Gastrocnemius medialis (tissue), 4 donors: ENCODE measurements around the gene EIF4E2. TPM values are rescaled to one million over a fixed set of nuclear protein-coding genes. Genes with fewer than 3 reads are reported as not detected.
"Not testable (repeated sequence)": the region's sequence is repeated elsewhere in the genome, so short reads cannot be mapped to it uniquely, and the experiment has no call there.

ENCODE experiments used
- ATAC-seq, 2 donors: fragments of 150-250 bp; one replicate each; pipeline ENCODE4 v1.9.1; 2016
- DNase-seq, 2 donors: peaks; one replicate each; pipeline ENCODE4 v3.0.0-alpha.2; 2019
- H3K27ac ChIP-seq, 4 donors: fragments of 200-600 bp; sonication (generic); 1 replicate in 1 of 4; 2 replicates in 3 of 4; pipeline ENCODE4 v1.5.1; 2016 to 2018; ENCODE audit warnings: mild to moderate bottlenecking in 2 of 4, moderate library complexity in 1 of 4
- H3K27me3 ChIP-seq, 3 donors: fragments of 200-600 bp; sonication (generic) in 2 of 3; 1 replicate in 1 of 3; 2 replicates in 2 of 3; pipeline versions ENCODE4 v1.5.1 to v1.6.0; 2016 to 2019; ENCODE audit warnings: mild to moderate bottlenecking in 1 of 3, moderate library complexity in 1 of 3
- H3K36me3 ChIP-seq, 2 donors: fragments of 200-600 bp; sonication (generic) in 1 of 2; one replicate each; pipeline ENCODE4 v1.5.1; 2017 to 2018
- H3K4me1 ChIP-seq, 2 donors: fragments of 200-600 bp; sonication (generic) in 1 of 2; one replicate each; pipeline ENCODE4 v1.5.1; 2016 to 2017; ENCODE audit warnings: mild to moderate bottlenecking in 2 of 2
- H3K4me3 ChIP-seq, 4 donors: fragments of 200-600 bp; sonication (generic) in 3 of 4; 1 replicate in 1 of 4; 2 replicates in 3 of 4; pipeline ENCODE4 v1.5.1; 2016 to 2019; ENCODE audit warnings: mild to moderate bottlenecking in 2 of 4
- H3K9me3 ChIP-seq, 3 donors: fragments of 200-600 bp; sonication (generic) in 2 of 3; 1 replicate in 1 of 3; 2 replicates in 2 of 3; pipeline ENCODE4 v1.5.1; 2016 to 2019
- CTCF ChIP-seq, 5 experiments: fragments of 450-650 bp in 3 of 5; fragments of 200-600 bp in 2 of 5; sonication (generic) in 2 of 5; IDR thresholded peaks in 4 of 5; conservative IDR thresholded peaks in 1 of 5; 1 replicate in 4 of 5; 2 replicates in 1 of 5; pipeline ENCODE4 v1.5.1; 2016 to 2019; ENCODE audit warnings: antibody characterized with exemption in 5 of 5, mild to moderate bottlenecking in 3 of 5, moderate library complexity in 3 of 5
- POLR2A ChIP-seq, 2 donors: fragments of 450-650 bp; IDR thresholded peaks; one replicate each; pipeline ENCODE4 v1.6.1; 2017; ENCODE audit warnings: antibody characterized with exemption in 2 of 2, mild to moderate bottlenecking in 2 of 2, moderate library complexity in 2 of 2
- in situ Hi-C, 4 donors: fragments of 200-750 bp; cut with MboI; loops; one replicate each; pipeline versions ENCODE4 v1.15.0 to v1.8.0; 2017; ENCODE audit warnings: low sequenced_read_pairs in 4 of 4
- intact Hi-C: fragments of 100-400 bp; cut with DNase I; formaldehyde crosslinking; loops from one replicate; pipeline ENCODE4 v1.15.1; 2023; ENCODE audit warnings: low total_unique reads
- total RNA-seq, 4 donors: library from RNA; depleted of rRNA; stranded (reverse); fragments of >200 nt; gene quantifications; one replicate each; pipeline versions ENCODE4 v1.1.0 to v1.2.3, GENCODE V29; 2016

Gene EIF4E2
- total RNA-seq, 4 donors from 2014 or later, result 57.9 to 111 (median 71.2) TPM

GRCh38 chr2:232567721-232568120, 17.2 kb downstream of the EIF4E2 start:
- no peak overlapping the region for H3K4me3 ChIP-seq
- peaks cover 0 to 84% of the 10 kb centered on the region in 2 donors for H3K36me3 ChIP-seq
- peak in 1 of 2 donors; percentile 18 for ATAC-seq
- peaks cover 18 to 58% of the 10 kb centered on the region in 2 donors for H3K4me1 ChIP-seq
- H3K27ac ChIP-seq, result peak overlapping the region; percentile 75 to 93 (median 88)
- intact Hi-C loops, result no loop called here
- no peaks in the 10 kb centered on the region for H3K27me3 ChIP-seq
- in situ Hi-C loops, result no loop called here
- DNase-seq, result no peak
- no peak for TF ChIP-seq CTCF (IDR thresholded peaks at IDR 0.05 in 4 of 5, conservative IDR thresholded peaks at IDR 0.05 in 1 of 5)
- no peak for TF ChIP-seq POLR2A (IDR thresholded peaks at IDR 0.05)
- no peaks in the 10 kb centered on the region for H3K9me3 ChIP-seq

- Histone ChIP-seq H3K36me3 (peaks cover 0 to 79% of the 10 kb centered on the region in 2 donors), H3K9me3 (no peaks in the 10 kb centered on the region), H3K27ac (peak overlapping the region; percentile 75 to 93 (median 88)), H3K4me3 (no peak overlapping the region), H3K27me3 (no peaks in the 10 kb centered on the region), H3K4me1 (peaks cover 18 to 63% of the 10 kb centered on the region in 2 donors)
- ATAC-seq, result peak; percentile 34 to 53
- no peak for DNase-seq
- in situ Hi-C loops, result no loop called here
- intact Hi-C loops, result no loop called here
- TF ChIP-seq POLR2A (IDR thresholded peaks at IDR 0.05), result no peak
- TF ChIP-seq CTCF (IDR thresholded peaks at IDR 0.05 in 4 of 5, conservative IDR thresholded peaks at IDR 0.05 in 1 of 5), result no peak
Observed at GRCh38 chr2:232568161-232568560, 17.7 kb downstream of the EIF4E2 start.

- Histone ChIP-seq H3K27me3 (no peaks in the 10 kb centered on the region), H3K9me3 (no peaks in the 10 kb centered on the region), H3K4me1 (peaks cover 28 to 74% of the 10 kb centered on the region in 2 donors), H3K36me3 (peaks cover 0 to 65% of the 10 kb centered on the region in 2 donors), H3K4me3 (no peak overlapping the region), H3K27ac (peak overlapping the region; percentile 15 to 93 (median 88))
- DNase-seq, result no peak
- TF ChIP-seq POLR2A (IDR thresholded peaks at IDR 0.05), result no peak
- no peak for TF ChIP-seq CTCF (IDR thresholded peaks at IDR 0.05 in 4 of 5, conservative IDR thresholded peaks at IDR 0.05 in 1 of 5)
- intact Hi-C loops (no loop called here), in situ Hi-C loops (no loop called here)
- no peak for ATAC-seq
Observed at GRCh38 chr2:232569541-232569940, 19.1 kb downstream of the EIF4E2 start.

GRCh38 chr2:232570481-232570880, 20.0 kb downstream of the EIF4E2 start:
- DNase-seq (peak in 1 of 2 donors; percentile 80), ATAC-seq (peak in 1 of 2 donors; percentile 11)
- Histone ChIP-seq H3K36me3 (peaks cover 0 to 56% of the 10 kb centered on the region in 2 donors), H3K27ac (peak overlapping the region; percentile 45 to 93 (median 88)), H3K4me1 (peaks cover 37 to 81% of the 10 kb centered on the region in 2 donors)
- H3K27me3 ChIP-seq, intact Hi-C loops, in situ Hi-C loops, H3K4me3 ChIP-seq, H3K9me3 ChIP-seq: not testable (repeated sequence)

GRCh38 chr2:232571026-232571474, 20.6 kb downstream of the EIF4E2 start:
- Histone ChIP-seq H3K9me3 (no peaks in the 10 kb centered on the region), H3K27me3 (no peaks in the 10 kb centered on the region), H3K36me3 (peaks cover 0 to 50% of the 10 kb centered on the region in 2 donors), H3K27ac (peak overlapping the region; percentile 45 to 93 (median 88)), H3K4me1 (peaks cover 40 to 83% of the 10 kb centered on the region in 2 donors), H3K4me3 (no peak overlapping the region)
- DNase-seq (no peak), ATAC-seq (no peak)
- TF ChIP-seq CTCF (IDR thresholded peaks at IDR 0.05 in 4 of 5, conservative IDR thresholded peaks at IDR 0.05 in 1 of 5) (no peak), POLR2A (IDR thresholded peaks at IDR 0.05) (no peak)
- intact Hi-C loops (no loop called here), in situ Hi-C loops (no loop called here)
